ENCODE results near the gene MGAT4B. TPM values are rescaled to one million over a fixed set of nuclear protein-coding genes. Genes with fewer than 3 reads are reported as not detected.
A peak's percentile ranks its signal among the peaks of the same experiment; 100 is the strongest.

MGAT4B gene
- total and polyA plus RNA-seq, 3 donors from 2014 or later: 67.9 to 152 (median 149) TPM

GRCh38 chr5:179796877-179797608, 9.6 kb downstream of the MGAT4B start:
- TF ChIP-seq CTCF (IDR thresholded peaks at IDR 0.05): no peak
- no peak for DNase-seq
- intact Hi-C loops (cut with DNase I; ENCODE audit: low total_unique reads): no loop called here
- Histone ChIP-seq H3K9me3 (no peaks in the 10 kb centered on the region), H3K4me3 (peak overlapping the region in 1 of 2 donors; percentile 68), H3K36me3 (ENCODE audit: low read depth, missing control alignments) (no peaks in the 10 kb centered on the region), H3K27me3 (no peaks in the 10 kb centered on the region), H3K27ac (peak overlapping the region in 1 of 2 donors; percentile 88), H3K4me1 (peaks cover 37% of the 10 kb centered on the region)
- WGBS, 2 donors: 76 to 83% methylated on average over 16 to 21 of the region's 21 CpGs

GRCh38 chr5:179795863-179796833, 10.5 kb downstream of the MGAT4B start:
- WGBS, 2 donors: 2% methylated on average over 15 to 72 of the region's 113 CpGs
- DNase-seq: peak; percentile 79
- intact Hi-C loops (cut with DNase I; ENCODE audit: low total_unique reads): no loop called here
- Histone ChIP-seq H3K4me1 (peaks cover 35% of the 10 kb centered on the region), H3K27me3 (no peaks in the 10 kb centered on the region), H3K27ac (peak overlapping the region; percentile 85 to 88), H3K4me3 (peak overlapping the region; percentile 58 to 68), H3K36me3 (ENCODE audit: low read depth, missing control alignments) (no peaks in the 10 kb centered on the region), H3K9me3 (no peaks in the 10 kb centered on the region)
- TF ChIP-seq CTCF (IDR thresholded peaks at IDR 0.05) (peak; percentile 73 to 78 (median 74)), POLR2A (IDR thresholded peaks at IDR 0.05) (no peak)

- Histone ChIP-seq H3K9me3 (no peaks in the 10 kb centered on the region), H3K36me3 (ENCODE audit: low read depth, missing control alignments) (no peaks in the 10 kb centered on the region), H3K27me3 (no peaks in the 10 kb centered on the region), H3K27ac (peak overlapping the region; percentile 85 to 88), H3K4me3 (peak overlapping the region; percentile 58 to 68), H3K4me1 (peaks cover 35% of the 10 kb centered on the region)
- TF ChIP-seq POLR2A (IDR thresholded peaks at IDR 0.05): no peak
- no peak for TF ChIP-seq CTCF (IDR thresholded peaks at IDR 0.05)
- DNase-seq: no peak
- intact Hi-C loops (cut with DNase I; ENCODE audit: low total_unique reads): no loop called here
- WGBS, 2 donors: 8 to 51% methylated on average over 4 to 41 of the region's 53 CpGs
Observed at GRCh38 chr5:179795049-179795862, 11.4 kb downstream of the MGAT4B start.

- intact Hi-C loops (cut with DNase I; ENCODE audit: low total_unique reads): no loop called here
- no peaks in the 10 kb centered on the region for H3K9me3 ChIP-seq
- H3K36me3 ChIP-seq (ENCODE audit: low read depth, missing control alignments): no peaks in the 10 kb centered on the region
- no peak for DNase-seq
- peak overlapping the region in 1 of 2 donors; percentile 68 for H3K4me3 ChIP-seq
- no peaks in the 10 kb centered on the region for H3K27me3 ChIP-seq
- WGBS, 2 donors: 72 to 80% methylated on average over 2 to 3 of the region's 3 CpGs
- H3K27ac ChIP-seq: peak overlapping the region in 1 of 2 donors; percentile 54
- TF ChIP-seq CTCF (IDR thresholded peaks at IDR 0.05) (no peak), POLR2A (IDR thresholded peaks at IDR 0.05) (no peak)
- H3K4me1 ChIP-seq: peaks cover 35% of the 10 kb centered on the region
Observed at GRCh38 chr5:179794575-179794974, 12.1 kb downstream of the MGAT4B start.
